GM21576 (cell line): Measurements from ENCODE around the gene CTBP2.

ENCODE experiments used
- ATAC-seq: cut with Tn5 transposase; IDR thresholded peaks from one replicate; pipeline ENCODE4 v1.9.1; 2021; ENCODE audit warnings: mild to moderate bottlenecking, moderate library complexity; ENCODE audit not compliant: unreplicated experiment

The CTBP2 gene

GRCh38 chr10:125129076-125129458 is 31.3 kb downstream of the CTBP2 start:
- no peak for ATAC-seq

- ATAC-seq: no peak
These were observed 31.8 kb downstream of the CTBP2 start for GRCh38 chr10:125128397-125129075.

GRCh38 chr10:125127986-125128385 is 32.4 kb downstream of the CTBP2 start:
- no peak for ATAC-seq

GRCh38 chr10:125127110-125127509 is 33.3 kb downstream of the CTBP2 start:
- no peak for ATAC-seq

- ATAC-seq: no peak
These were observed 34.2 kb downstream of the CTBP2 start for GRCh38 chr10:125125951-125126735.

GRCh38 chr10:125124907-125125306 is 35.5 kb downstream of the CTBP2 start:
- no peak for ATAC-seq

GRCh38 chr10:125124115-125124487 is 36.3 kb downstream of the CTBP2 start:
- no peak for ATAC-seq

GRCh38 chr10:125123476-125124114 is 36.8 kb downstream of the CTBP2 start:
- no peak for ATAC-seq

GRCh38 chr10:125122566-125122965 is 37.8 kb downstream of the CTBP2 start:
- no peak for ATAC-seq

GRCh38 chr10:125121003-125121402 is 39.4 kb downstream of the CTBP2 start:
- ATAC-seq: no peak

GRCh38 chr10:125120053-125120710 is 40.2 kb downstream of the CTBP2 start:
- no peak for ATAC-seq

GRCh38 chr10:125118701-125119100 is 41.7 kb downstream of the CTBP2 start:
- no peak for ATAC-seq

GRCh38 chr10:125118011-125118611 is 42.3 kb downstream of the CTBP2 start:
- ATAC-seq: no peak

GRCh38 chr10:125116652-125117310 is 43.6 kb downstream of the CTBP2 start:
- no peak for ATAC-seq

GRCh38 chr10:125116041-125116649 is 44.2 kb downstream of the CTBP2 start:
- no peak for ATAC-seq

GRCh38 chr10:125115409-125115808 is 45.0 kb downstream of the CTBP2 start:
- ATAC-seq: no peak

GRCh38 chr10:125114761-125115391 is 45.5 kb downstream of the CTBP2 start:
- no peak for ATAC-seq

GRCh38 chr10:125113691-125114371 is 46.5 kb downstream of the CTBP2 start:
- ATAC-seq: no peak
